Omental fat pad (tissue), 4 donors: ENCODE results near the gene FANK1. TPM values are rescaled to one million over a fixed set of nuclear protein-coding genes. Genes with fewer than 3 reads are reported as not detected.

Experiments used
- ATAC-seq: fragments of 150-250 bp; one replicate; pipeline ENCODE4 v1.9.1; 2016; ENCODE audit warnings: mild to moderate bottlenecking, moderate library complexity; ENCODE audit not compliant: low FRiP score
- DNase-seq: peaks from one replicate; pipeline ENCODE4 v3.0.0-alpha.2; 2019; ENCODE audit warnings: low spot score
- CTCF ChIP-seq, 3 donors: fragments of 450-650 bp; IDR thresholded peaks; one replicate each; pipeline ENCODE4 v1.5.1; 2016 to 2017; ENCODE audit warnings: antibody characterized with exemption in 3 of 3, mild to moderate bottlenecking in 3 of 3, moderate library complexity in 2 of 3
- total RNA-seq, 4 donors: library from RNA; depleted of rRNA; stranded (reverse); fragments of >200 nt; gene quantifications; one replicate each; pipeline ENCODE4 v1.1.0, GENCODE V29; 2016

The FANK1 gene
- total RNA-seq, 4 donors from 2014 or later = 0.94 to 3.0 (median 1.1) TPM

GRCh38 chr10:125983656-125984055, 87.3 kb downstream of the FANK1 start:
- ATAC-seq (no peak), DNase-seq (no peak)
- TF ChIP-seq CTCF (IDR thresholded peaks at IDR 0.05) = no peak

DNA sequence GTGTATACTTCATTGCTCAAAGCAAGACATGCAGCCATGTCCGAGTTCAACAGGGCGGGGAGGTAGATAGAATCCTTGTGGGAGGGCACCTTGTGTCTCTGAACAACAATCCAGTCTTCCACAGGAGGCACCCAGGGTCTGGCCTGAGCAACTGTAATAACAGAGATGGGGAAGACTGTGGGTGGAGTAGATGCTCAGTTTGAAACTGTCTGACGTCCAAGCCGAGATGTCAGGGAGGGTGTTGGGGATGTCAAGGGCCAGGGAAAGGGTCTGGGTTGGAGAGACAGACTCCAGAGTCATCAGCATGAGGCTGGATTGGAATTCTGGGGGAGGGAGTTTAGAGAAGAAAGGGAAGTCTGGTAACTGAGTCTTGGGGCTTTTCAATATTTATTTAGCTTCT, 88.0 kb downstream of the FANK1 start:
- no peak for ATAC-seq
- DNase-seq = no peak
- no peak for TF ChIP-seq CTCF (IDR thresholded peaks at IDR 0.05)

DNA sequence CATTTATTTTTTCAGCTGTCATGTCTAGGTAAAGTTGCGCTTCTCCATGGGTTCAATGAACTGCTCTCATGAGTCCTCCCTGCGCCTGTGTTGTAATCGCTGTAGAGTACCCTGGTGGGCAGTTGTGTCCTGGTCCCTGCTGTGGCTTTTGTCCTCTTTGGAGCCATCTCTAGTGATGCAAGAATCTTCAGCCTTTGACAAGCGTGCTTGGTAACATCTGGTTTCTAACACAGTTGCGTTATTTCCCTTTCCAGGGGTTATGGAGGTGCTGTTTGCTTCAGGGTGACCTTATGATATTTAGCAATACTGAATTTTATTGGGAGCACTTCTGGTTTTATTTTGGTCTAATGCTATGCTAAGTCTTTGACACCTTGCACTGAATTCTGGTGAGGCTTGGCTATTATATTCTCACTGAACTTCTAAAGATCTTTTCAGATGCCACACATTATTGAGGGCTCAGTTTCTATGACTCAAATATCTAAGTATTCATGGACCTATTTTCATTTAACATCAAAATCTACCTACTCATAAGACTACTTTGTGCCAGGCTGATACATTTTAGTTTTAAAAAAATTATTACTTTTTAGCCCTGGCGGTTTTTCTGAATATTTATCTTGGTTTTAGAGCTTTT, 88.6 kb downstream of the FANK1 start:
- DNase-seq = no peak
- ATAC-seq = no peak
- TF ChIP-seq CTCF (IDR thresholded peaks at IDR 0.05) = no peak

DNA sequence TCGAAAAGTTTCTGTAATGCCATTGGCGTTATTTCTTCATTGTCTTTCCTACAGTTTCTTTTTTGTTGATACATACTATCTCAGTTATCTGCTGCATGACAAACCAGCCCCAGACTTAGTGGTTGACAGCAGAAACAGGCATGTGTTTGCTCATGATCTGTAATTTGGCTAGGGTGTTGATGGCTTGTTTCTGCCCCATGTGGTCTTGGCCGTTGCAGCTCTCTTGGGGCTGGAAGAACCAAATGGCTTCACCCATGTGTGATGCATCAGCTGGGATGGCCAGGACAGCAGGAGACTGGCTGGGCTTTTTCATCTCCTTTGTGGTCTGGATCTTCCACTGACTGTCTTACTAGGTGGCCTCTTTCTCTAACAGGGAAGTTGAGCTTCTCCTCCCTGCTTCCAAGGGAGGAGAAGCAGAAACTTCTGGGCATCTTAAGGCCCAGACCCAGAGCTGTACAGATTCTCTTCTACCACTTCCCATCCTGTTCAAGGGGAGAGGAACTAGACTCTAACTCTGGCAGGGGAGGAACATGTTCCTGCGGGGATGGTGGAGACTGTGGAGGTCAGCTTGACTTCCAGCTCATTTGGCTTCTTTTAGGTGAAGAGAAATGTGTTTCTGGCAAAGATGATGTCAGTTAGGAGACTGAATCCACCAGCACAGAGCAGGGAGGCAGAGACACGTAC, 89.3 kb downstream of the FANK1 start:
- DNase-seq (no peak), ATAC-seq (no peak)
- no peak for TF ChIP-seq CTCF (IDR thresholded peaks at IDR 0.05)

- TF ChIP-seq CTCF (IDR thresholded peaks at IDR 0.05) = no peak
- no peak for ATAC-seq
- DNase-seq = no peak
These were observed 93.4 kb downstream of the FANK1 start for GRCh38 chr10:125989791-125990190.

GRCh38 chr10:125990974-125991373, 94.6 kb downstream of the FANK1 start:
- no peak for TF ChIP-seq CTCF (IDR thresholded peaks at IDR 0.05)
- no peak for ATAC-seq

GRCh38 chr10:125991392-125991791, 95.0 kb downstream of the FANK1 start:
- ATAC-seq (no peak), DNase-seq (no peak)
- no peak for TF ChIP-seq CTCF (IDR thresholded peaks at IDR 0.05)

More at GRCh38 chr10:125990974-125991373, 94.6 kb downstream of the FANK1 start:
- no peak for DNase-seq
